GM10248 (cell line): ENCODE measurements around the gene SPATA2.

Source experiments
- CTCF ChIA-PET: fragments of 300-600 bp; sonication (Branson Sonifier 250); formaldehyde crosslinking; extraction: SDS; loops from one replicate; lab custom pipeline; 2021; ENCODE audit warnings: antibody characterized with exemption; lab: Yijun Ruan, JAX
- POLR2A ChIA-PET: fragments of 350-650 bp; sonication (Branson Sonifier 250); formaldehyde crosslinking; extraction: SDS; loops from one replicate; lab custom pipeline; 2020; ENCODE audit warnings: antibody characterized with exemption; lab: Yijun Ruan, JAX
- DNase-seq: peaks from one replicate; pipeline ENCODE4 v3.0.0; 2012; ENCODE audit errors: extremely low spot score
- TF ChIP-seq, protein P1 (sequence below): IDR thresholded peaks from 2 replicates; pipeline ENCODE4 v1.5.1; 2012; ENCODE audit warnings: mild to moderate bottlenecking, low read depth; ENCODE audit errors: extremely low read depth, missing control alignments, control extremely low read depth

SPATA2 gene

GRCh38 chr20:49870261-49870660 lies 45.1 kb downstream of the SPATA2 start:
- ChIA-PET CTCF (no interaction called here), POLR2A (no interaction called here)
- no peak for DNase-seq
- TF ChIP-seq, protein P1, sequence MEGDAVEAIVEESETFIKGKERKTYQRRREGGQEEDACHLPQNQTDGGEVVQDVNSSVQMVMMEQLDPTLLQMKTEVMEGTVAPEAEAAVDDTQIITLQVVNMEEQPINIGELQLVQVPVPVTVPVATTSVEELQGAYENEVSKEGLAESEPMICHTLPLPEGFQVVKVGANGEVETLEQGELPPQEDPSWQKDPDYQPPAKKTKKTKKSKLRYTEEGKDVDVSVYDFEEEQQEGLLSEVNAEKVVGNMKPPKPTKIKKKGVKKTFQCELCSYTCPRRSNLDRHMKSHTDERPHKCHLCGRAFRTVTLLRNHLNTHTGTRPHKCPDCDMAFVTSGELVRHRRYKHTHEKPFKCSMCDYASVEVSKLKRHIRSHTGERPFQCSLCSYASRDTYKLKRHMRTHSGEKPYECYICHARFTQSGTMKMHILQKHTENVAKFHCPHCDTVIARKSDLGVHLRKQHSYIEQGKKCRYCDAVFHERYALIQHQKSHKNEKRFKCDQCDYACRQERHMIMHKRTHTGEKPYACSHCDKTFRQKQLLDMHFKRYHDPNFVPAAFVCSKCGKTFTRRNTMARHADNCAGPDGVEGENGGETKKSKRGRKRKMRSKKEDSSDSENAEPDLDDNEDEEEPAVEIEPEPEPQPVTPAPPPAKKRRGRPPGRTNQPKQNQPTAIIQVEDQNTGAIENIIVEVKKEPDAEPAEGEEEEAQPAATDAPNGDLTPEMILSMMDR: no peak

- TF ChIP-seq, protein P1: no peak
- DNase-seq: no peak
- POLR2A ChIA-PET: no interaction called here
- CTCF ChIA-PET: no interaction called here
Measured at GRCh38 chr20:49868964-49869363, 46.4 kb downstream of the SPATA2 start.

DNA sequence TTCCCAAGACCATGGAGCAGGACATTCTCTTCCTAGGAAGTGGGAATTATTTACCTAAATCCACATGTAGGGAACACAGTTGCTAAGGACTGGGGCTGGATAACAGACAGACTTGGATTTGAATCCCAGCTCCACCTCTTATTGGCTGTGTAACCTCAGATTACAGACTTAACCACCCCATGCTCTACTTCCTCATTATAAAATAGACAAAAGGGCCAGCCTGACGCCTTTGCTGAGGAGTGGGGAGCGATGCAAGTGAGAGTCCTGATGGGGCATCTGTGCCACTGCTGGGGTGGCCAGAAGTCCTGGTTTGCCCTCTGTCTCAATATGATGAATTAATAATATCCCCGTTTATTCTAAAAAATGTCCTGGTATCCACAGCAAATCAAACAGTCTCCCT lies 46.8 kb downstream of the SPATA2 start:
- TF ChIP-seq, protein P1: no peak
- ChIA-PET POLR2A (no interaction called here), CTCF (interaction anchor here (1.3 kb wide), 1 partner anchor 62 kb away, joined by 3 read pairs; no protein-coding TSS in a partner anchor)
- DNase-seq: no peak

DNA sequence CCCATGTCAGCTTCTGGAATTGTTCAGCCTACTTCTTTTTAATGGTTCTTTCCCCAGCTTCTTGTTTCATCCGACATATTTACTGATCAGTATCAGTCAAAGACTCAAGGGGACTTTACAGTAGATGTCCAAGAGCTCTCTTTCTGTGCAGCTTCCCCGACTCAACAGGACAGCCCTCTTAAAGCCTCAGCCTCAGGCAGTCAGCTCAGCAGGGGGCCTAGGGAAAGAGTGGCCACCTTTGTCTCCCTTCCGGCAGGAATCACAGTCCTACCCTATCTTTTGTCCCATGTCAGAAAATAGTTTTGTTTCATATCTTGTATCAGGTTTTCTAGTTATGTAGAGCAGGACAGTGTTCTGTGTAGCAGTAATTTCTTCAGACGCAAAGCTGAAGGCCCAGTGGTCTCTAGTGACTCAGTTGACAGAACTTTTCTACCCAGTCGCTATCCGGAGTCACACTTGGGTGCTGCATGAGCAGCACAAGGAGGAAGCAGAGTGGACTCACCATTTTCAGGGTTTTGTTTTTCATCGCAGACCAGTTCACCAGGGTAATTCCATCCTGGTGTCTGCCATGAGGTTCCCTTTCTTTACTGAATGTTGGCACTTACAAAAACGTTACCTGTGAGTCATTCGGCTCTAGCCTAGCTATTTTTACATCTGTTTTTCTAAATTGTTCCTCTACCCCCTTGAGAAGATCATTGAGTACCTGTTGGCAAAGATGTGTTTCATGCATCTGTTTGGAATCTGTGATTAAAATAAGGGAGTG lies 47.7 kb downstream of the SPATA2 start:
- POLR2A ChIA-PET: no interaction called here
- no peak for DNase-seq
- CTCF ChIA-PET: interaction anchor here (0.8 to 1.4 kb wide), 8 partner anchors 8 to 326 kb away, joined by 3 to 6 read pairs (median 4); no protein-coding TSS in a partner anchor
- TF ChIP-seq, protein P1: no peak

DNA sequence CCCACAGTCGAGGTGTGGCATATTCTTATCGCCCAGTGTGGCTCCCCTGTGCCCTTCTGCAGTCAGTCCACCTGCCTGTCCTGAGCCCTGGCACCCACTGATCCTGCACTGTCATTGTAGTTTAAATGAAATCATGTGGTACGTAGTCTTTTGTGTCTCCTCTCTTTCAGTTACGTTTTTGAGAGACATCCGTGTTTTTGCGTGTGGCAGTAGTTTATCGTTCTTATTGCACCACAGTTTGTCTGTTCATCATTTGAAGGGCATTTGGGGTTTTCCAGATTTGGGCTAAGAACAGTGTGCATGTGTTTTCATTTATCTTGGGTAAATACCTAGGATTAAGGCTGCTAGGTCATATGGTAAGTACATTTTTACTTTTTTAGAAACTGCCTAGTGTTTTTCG lies 49.3 kb downstream of the SPATA2 start:
- no peak for DNase-seq
- ChIA-PET CTCF (interaction anchor here (1.9 kb wide), 1 partner anchor 23 kb away, joined by 5 read pairs; no protein-coding TSS in a partner anchor), POLR2A (no interaction called here)
- TF ChIP-seq, protein P1: no peak

GRCh38 chr20:49865559-49865958 lies 49.8 kb downstream of the SPATA2 start:
- TF ChIP-seq, protein P1: no peak
- no peak for DNase-seq
- ChIA-PET POLR2A (no interaction called here), CTCF (interaction anchor here (1.9 kb wide), 1 partner anchor 23 kb away, joined by 5 read pairs; no protein-coding TSS in a partner anchor)
